Middle frontal gyrus (tissue), 1 donor: Measurements from ENCODE around the gene FASTKD1.
"Not testable (repeated sequence)": the region's sequence is repeated elsewhere in the genome, so short reads cannot be mapped to it uniquely, and the experiment has no call there.

Experiments used
- DNase-seq: peaks from one replicate; pipeline ENCODE4 v3.0.0-alpha.2; 2015; ENCODE audit warnings: low spot score; ENCODE audit errors: extremely low spot score

FASTKD1 gene

DNA sequence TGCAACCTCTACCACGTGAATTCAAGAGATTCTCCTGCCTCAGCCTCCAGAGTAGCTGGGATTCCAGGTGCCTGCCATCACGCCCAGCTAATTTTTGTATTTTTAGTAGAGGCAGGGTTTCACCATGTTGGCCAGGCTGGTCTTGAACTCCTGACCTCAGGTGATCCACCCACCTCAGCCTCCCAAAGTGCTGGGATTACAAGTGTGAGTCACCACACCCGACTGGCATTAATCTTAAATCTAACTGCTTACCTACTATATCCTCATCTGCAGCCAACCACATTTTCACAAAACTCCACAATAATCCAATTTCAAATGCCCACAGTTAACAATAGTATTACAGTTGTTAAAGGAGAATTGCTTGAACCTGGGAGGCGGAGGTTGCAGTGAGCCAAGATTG, 2.9 kb downstream of the FASTKD1 start:
- not testable (repeated sequence) for DNase-seq

DNA sequence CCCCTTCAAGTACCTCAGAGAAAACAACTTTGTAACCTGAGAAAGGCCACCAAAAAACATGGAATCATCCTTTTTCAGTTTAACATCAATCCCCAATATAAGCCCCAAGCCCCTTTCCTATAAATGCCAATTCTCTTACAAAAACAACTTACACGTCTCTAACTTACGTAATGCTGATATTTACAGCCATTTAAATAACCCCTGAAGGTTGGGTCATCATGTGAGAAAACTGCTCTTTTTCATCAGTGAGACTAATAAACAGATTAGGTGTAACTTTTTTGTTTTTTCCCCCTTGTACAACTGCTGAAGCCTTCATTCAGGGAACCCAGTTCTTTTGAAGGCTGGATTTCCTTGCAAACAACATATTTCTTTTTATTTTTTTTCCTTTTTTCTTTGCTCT, 3.7 kb downstream of the FASTKD1 start:
- no peak for DNase-seq

DNA sequence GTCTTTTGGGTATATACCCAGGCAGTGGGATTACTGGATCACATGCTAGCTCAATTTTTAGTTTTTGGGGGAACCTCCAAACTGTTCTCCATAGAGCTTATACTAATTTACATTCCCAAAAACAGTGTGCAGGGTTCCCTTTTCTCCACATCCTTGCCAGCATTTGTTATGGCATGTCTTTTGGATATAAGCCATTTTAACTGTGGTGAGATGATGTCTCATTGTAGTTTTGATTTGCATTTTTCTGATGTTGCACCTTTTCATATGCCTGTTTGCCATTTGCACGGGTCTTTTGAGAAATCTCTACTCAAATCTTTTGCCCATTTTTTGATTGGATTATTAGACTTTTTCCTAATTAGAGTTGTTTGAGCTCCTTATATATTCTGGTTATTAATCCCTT, 8.0 kb downstream of the FASTKD1 start:
- no peak for DNase-seq

DNA sequence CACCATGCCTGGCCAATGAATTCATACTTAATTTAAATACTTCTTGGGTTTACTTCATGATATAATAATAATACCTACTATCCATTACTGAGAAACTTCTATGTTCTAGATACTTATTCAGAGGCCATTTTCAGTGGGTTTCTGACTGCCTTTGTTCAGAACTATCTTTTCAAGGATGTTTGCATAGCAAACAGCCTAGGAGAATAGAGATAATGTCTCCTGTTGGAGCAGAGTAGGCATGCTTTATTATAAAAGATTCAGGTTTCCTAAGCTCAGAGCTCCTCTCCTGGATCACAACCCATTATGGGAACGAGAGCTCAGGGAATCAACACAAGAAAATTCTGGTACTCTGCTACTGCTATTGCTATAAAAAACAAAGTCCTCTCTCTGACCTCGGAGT, 11.1 kb downstream of the FASTKD1 start:
- no peak for DNase-seq

DNA sequence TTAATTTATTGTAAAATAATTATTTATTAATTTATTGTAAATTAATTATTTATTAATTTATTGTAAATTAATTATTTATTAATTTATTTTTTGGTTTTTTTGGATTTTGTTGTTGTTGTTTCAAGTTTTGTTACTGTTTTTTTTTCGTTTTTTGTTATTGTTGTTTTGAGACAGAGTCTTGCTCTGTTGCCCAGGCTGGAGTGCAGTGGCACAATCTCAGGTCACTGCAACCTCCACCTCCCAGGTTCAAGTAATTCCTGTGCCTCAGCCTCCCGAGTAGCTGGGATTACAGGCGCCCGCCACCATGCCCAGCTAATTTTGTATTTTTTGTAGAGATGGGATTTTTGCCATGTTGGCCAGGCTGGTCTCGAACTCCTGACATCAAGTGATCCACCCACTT, 11.6 kb downstream of the FASTKD1 start:
- DNase-seq = not testable (repeated sequence)

DNA sequence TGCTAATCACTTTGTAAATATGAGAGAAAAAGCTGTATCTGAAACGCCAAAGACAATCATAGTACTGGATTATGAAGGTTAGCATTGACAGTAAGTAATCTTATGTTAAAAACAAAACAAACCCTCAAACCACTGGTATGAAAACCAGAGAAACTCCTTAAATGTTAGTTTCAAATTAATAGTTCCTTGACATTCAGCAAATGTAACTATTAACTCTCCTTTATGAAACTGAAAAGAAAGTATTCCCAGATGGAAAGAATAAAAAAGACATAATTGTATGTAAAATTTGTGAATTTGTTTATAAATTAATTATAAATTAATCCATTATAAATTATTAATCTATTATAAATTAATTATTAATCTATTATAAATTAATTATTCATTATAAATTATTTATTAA, 12.3 kb downstream of the FASTKD1 start:
- no peak for DNase-seq

DNA sequence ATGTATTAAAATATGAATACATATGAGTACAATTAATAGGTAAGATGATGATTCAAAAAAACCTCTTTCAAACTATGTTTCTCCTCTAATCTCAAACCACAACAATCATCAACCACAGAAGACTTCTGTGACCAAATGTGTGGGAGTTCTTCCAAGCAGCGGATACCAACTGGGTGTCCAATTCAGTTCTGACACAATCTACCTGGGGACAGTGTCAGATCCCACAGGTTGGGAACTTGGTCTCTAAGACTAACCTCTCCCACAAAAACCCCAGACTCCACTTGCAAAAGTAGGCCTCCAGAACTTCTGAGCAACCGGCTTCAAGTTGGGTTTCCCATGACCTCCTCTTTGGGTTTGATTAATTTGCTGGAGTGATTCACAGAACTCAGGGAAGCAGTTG, 26.9 kb downstream of the FASTKD1 start:
- DNase-seq = no peak

DNA sequence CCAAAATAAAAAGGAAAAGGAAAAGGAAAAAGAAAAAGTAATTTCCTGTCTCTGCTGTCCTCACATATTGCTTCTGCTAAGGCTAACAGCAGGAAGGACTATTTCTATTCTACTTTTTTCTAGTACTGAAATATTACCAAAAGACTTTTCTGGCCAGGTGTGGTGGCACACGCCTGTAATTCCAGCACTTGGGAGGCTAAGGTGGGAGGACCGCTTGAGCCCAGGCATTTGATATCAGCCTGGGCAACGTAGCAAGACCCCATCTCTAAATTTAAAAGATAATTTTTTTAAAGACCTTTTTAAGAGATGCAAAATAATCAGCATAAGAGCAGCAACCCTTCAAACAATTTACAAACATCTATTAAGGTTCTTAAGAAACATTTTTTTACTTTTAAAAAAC, 31.2 kb downstream of the FASTKD1 start:
- no peak for DNase-seq

DNA sequence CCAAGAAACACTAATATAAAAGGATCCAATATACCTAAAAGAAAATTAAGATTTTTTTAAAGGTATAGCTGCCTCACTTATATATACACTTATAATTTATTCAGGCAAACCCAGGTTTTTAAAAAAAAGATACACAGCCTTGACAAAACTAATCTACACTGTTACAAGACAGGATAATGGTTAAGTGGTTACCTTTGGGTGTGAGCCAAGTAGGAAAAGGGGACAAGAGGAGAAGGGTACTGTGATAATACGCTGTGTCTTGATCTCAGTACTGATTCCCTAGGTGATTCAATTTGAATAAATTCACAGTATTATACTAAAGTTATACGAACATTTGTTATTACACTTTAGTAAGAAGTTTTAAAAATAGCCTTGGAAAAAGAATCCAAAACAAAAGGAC, 33.5 kb downstream of the FASTKD1 start:
- no peak for DNase-seq

DNA sequence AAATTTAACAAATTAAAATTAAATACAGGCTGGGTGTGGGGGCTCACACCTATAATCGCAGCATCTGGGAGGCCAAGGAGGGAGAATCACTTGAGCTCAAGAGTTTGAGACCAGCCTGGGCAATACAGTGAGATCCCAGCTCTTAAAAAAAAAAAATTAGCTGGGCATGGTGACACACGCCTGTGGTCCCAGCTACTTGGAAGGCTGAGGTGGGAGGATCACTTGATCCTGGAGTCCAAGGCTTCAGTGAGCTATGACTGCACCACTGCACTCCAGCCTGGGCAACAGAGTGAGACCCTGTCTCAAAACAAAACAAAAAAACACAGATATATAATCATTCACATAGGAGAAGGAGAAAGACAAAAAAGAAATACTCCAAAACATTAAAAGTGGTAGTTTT, 34.2 kb downstream of the FASTKD1 start:
- not testable (repeated sequence) for DNase-seq

DNA sequence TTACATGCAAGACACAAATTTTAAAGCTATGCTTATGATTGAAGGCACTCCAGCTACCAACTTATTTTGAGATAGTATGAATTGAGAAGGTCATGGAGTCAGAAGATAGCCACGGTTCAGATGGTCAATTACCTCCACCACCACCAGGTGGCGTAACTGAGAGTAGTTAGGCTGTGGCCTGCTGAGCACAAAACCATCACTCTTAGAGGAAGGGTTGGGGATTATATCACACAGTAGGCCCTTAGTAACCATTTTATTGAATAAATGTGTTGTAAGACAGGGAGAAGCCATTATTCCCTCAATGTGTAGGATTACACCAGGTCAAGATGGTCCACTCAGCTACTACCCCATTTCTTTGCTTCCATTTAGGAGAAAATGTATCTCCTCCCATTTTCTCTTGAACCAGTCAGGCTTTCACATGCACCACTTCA, 45.4 kb downstream of the FASTKD1 start:
- no peak for DNase-seq

DNA sequence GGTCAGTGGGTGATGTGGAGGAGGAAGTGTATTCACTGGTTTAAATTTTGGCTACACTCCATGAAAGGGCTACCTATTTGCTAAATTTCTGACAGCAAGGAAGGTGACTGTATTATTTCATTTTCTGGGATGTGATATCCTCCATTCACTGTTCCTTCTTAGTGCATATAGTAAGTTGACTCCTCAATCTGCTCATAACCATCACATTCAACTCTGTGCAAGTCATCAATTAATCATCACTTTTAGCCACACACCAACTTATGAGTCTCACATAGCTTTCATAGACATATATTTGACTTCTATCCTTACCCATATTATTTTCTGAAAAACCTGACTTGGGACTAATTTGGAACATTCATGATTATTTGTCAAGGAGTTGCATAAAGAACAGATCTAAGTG, 47.2 kb downstream of the FASTKD1 start:
- no peak for DNase-seq

DNA sequence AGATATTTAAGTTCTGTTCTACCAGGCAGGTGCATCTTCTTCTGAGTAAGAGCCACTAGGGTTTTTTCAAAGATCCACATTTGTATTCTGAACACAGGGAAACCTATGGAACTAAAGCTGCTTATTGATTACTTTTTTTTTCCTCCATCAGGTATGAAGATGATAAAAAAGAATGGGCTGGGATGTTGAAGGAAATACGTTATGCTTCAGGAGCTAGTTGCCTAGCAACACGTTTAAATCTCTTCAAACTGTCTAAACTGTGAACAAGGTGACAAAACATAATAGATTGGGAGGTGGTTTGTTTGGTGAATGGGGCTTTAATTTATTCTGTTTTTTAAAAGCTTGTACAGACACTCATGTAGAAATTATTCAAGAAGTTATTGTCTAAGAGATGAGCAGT, 48.2 kb downstream of the FASTKD1 start:
- no peak for DNase-seq

DNA sequence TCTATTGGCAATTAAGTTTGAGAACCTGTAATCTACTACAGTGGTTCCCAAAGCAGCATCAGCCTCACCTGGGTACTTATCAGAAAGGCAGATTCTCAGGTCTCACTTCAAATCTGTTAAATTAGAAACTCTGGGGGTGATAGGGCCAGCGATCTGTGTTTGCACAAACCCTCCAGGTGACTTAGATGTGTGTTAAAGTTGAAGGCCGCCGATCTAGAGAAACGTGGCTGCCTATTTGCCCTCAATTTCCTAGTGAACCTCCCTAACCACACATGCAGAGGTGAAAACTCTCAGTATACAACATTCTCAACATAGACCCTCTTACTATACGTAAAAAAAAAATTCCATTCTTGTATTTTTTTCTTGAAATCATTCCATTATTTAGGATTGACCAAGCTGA, 50.0 kb downstream of the FASTKD1 start:
- no peak for DNase-seq

DNA sequence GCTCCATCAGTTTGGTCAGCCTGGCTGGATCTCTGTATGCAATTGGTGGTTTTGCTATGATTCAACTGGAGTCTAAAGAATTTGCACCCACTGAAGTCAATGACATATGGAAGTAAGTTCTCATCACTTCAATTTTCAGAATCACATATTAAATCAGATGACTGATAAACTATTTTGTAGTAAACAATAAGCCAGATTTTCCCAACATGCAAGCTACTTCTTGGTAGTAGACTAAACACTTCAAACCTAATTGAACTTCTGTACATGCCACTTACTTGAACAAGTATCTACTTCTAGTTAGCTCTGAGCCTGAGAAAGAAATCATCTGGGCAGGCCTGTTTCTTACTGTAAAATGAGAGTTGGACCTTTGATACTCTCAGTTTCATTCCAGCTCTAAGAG, 52.8 kb downstream of the FASTKD1 start:
- no peak for DNase-seq

DNA sequence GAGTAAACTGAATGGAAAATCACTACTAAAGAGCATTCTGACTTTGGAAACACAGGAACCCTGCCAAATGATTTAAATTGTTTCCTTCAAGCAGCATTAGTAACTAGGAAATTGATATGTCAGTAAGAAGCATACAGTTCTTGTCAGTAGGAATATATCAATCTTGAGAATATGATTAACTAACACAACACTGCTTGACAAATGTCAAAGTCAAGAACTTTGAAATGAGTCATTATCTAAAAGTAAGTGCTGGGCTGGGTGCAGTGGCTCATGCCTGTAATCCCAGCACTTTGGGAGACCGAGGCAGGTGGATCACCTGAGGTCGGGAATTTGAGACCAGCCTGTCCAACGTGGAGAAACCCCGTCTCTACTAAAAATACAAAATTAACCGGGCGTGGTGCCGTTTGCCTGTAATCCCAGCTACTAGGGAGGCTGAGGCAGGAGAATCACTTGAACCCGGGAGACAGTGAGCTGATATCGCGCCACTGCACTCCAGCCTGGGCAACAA, 57.1 kb downstream of the FASTKD1 start:
- not testable (repeated sequence) for DNase-seq

DNA sequence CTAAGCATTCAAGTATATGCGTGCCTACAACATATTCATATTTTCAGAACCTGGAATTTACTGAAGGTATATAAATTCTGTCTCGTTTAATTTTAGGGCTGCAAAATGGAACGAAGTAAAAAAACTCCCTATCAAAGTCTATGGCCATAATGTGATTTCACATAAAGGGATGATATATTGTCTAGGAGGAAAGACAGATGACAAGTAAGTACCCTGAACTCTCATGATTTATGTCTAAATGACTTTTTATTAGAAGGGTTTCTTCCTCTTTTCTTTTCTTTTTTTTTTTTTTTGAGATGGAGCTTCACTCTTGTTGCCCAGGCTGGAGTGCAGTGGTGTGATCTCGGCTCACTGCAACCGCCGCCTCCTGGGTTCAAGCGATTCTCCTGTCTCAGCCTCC, 58.9 kb downstream of the FASTKD1 start:
- DNase-seq = not testable (repeated sequence)

DNA sequence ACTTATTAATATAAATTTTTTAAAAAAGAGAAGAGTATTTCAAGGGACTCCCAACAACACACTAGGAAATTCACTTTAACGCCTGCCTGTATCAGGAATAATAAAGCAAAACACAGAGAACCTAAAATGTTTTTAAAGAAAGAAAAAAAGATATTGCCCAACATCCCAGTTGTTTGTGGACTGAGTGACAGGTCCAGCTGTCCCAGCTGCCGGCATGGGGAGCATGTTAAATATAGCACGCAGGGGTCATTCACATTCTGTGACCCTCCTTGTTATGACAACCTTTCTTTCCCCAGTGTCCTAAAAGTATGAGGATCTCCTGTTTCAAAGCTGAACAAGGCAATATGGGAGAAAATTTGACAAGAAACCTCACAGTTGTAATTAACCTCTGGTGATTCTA, 59.7 kb downstream of the FASTKD1 start:
- no peak for DNase-seq

DNA sequence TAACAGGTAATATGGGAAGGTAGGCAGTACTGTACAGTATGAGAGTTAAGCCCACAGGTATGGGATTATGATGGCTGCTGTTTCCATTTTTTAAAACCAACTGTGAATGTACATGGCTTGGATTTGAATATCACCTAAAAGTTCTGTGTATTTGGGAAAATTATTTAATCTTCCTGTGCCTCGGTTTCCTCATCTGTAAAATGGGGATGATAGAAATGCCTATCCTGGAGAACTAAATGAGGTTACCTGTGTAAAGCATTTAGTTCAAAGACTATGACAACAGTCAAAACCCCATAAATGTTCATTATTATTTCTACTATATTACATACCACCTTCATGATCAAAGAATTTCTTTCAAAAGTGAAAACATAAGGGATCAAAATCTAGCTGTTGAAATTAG, 60.6 kb downstream of the FASTKD1 start:
- DNase-seq = no peak

DNA sequence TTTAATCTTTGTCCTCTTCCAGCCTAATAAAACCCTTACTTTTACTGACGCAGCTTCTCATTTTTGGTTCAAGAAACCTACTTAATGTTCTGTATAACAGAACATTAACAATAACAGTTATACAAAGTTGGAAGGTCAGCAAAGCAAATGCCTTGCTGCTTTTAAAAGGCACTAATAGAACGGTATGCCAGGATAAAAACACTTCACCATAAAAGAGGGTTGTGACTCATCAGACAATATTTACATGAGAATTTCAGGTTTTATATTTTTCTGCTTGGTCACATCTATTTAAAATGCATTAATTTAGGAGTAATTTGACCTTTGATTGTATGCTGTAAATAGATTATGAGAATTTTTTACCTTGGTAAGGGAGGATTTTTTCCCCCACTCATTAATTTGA, 61.1 kb downstream of the FASTKD1 start:
- DNase-seq = no peak

DNA sequence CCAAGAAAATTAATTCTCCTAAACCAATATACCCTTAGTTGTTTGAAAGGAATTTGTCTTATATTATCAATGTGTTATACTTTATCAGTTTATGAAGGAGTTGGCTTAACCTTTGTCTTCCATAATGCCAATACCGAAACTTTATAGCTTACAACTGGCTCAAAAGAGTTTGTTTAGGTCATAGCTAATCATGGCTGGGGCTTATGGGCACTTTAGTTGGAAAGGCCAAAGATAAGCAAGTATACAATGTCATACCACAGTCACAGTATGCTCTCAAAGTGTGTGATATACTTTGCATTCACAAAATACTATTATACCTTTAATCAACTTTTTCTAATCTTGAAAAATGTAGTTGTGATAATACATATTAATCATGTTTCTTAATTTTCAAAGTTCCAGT, 61.8 kb downstream of the FASTKD1 start:
- no peak for DNase-seq

DNA sequence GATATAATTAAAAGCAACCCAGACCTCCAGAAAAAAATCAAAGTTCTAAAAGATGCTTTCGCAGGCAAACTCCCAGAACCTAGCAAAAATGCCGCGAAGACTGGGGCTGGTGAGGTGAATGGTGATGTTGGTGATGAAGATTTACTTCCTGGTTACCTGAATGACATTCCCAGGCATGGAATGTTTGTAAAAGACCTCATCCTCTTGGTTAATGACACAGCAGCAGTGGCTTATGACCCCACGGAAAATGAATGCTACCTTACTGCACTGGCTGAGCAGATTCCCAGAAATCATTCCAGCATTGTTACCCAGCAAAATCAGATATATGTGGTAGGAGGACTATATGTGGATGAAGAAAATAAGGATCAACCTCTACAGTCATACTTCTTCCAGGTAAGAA, 63.2 kb downstream of the FASTKD1 start:
- DNase-seq = no peak

DNA sequence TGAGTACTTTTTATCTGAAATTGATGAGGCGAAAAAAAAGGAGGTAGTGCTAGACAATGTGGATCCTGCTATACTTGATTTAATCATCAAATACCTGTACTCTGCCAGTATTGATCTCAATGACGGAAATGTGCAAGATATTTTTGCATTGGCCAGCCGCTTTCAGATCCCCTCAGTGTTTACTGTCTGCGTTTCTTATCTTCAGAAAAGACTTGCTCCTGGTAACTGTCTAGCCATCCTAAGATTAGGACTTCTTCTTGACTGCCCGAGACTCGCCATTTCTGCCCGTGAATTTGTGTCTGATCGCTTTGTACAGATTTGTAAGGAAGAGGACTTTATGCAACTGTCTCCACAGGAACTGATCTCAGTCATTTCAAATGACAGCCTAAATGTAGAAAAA, 63.7 kb downstream of the FASTKD1 start:
- no peak for DNase-seq

DNA sequence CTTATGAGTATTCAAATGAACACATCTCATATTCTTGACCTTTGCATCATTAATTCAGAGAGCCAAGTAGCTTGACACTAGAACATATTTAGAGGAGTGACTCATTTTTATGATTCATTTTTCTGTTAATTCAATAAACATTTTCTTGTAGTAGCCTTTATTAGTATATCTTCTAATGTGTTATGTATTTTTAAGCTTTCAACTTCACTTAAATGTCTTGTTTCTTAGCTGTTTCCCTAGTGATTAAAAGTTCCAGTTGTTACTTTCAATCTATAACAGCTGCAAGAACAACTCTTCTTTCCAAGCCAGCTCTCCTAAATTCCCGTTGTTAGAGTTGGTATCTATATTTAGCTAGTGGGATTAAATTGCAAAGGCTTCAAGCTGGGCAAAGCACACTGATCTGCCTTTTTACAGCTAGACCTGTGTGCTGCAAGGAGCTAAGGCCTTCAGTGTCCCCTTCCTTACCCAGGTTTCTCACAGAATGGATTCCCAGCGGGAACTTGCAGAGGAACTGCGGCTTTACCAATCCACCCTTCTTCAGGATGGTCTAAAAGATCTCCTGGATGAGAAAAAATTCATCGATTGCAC, 64.3 kb downstream of the FASTKD1 start, which contains the start of gene KLHL41:
TSS of gene KLHL41 (plus strand) at position 405 of the 588 bp plus-strand sequence. CDS start at position 482, 77 bp downstream.
- no peak for DNase-seq
